NB4 (cell line): ENCODE measurements around the gene ARFGEF2.
"Not testable (repeated sequence)": the region's sequence is repeated elsewhere in the genome, so short reads cannot be mapped to it uniquely, and the experiment has no call there.

Source experiments
- CTCF ChIP-seq: IDR thresholded peaks from one replicate; pipeline ENCODE4 v1.5.1; 2012; ENCODE audit warnings: low read depth, low read length
- MYC ChIP-seq: IDR thresholded peaks from 2 replicates; pipeline ENCODE4 v1.6.1; 2011; ENCODE audit warnings: low read depth, low read length
- POLR2A ChIP-seq: IDR thresholded peaks from 2 replicates; pipeline ENCODE4 v1.6.1; 2011; ENCODE audit warnings: mild to moderate bottlenecking; ENCODE audit not compliant: insufficient read length; ENCODE audit errors: extremely low read depth

- TF ChIP-seq CTCF, MYC, POLR2A: not testable (repeated sequence)
These were observed 160.8 kb downstream of the ARFGEF2 start for GRCh38 chr20:49082295-49082694.
